ENCODE results near the gene SLC25A38. TPM values are rescaled to one million over a fixed set of nuclear protein-coding genes. Genes with fewer than 3 reads are reported as not detected.

Gene SLC25A38
- polyA plus RNA-seq, 1 donor (not counting 4 experiments of a cell fraction or from before 2014, with no cell fraction given), result 40.2 TPM

DNA sequence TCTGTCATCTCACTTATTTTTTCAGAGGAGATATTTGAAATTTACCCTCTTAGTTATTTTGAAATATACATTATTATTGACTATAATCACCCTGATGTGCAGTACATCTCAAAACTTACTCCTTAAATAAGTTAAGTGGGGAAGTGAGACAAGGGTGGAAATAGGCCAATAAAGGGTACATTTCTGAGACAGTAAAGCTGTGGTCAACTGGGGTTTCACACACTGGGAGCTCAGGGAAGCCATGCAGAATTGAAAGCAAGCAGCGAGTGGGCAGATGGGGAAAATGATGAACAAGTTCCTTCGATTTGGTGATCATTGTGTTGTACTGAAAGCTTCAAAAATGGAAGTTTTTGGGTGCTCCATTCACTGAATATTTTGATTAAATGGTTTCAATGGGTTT is 62.8 kb downstream of the SLC25A38 start:
- Histone ChIP-seq H3K4me1 (ENCODE audit: control insufficient read depth, extremely low read depth, insufficient read depth, low read length) (peaks cover 2% of the 10 kb centered on the region), H3K27me3 (ENCODE audit: control insufficient read depth, extremely low read depth, insufficient read depth, low read length) (no peaks in the 10 kb centered on the region), H4K20me1 (ENCODE audit: control insufficient read depth, extremely low read depth, insufficient read depth, low read length) (no peaks in the 10 kb centered on the region), H3K27ac (ENCODE audit: control insufficient read depth, insufficient read depth, low read length) (no peak overlapping the region), H3K4me2 (ENCODE audit: control insufficient read depth, extremely low read depth, insufficient read depth, low read depth, low read length) (no peak overlapping the region), H3K79me2 (ENCODE audit: control insufficient read depth, insufficient read depth, low read length) (no peaks in the 10 kb centered on the region), H3K4me3 (ENCODE audit: control insufficient read depth in 2 of 3, extremely low read depth in 1 of 3, insufficient read depth in 2 of 3, low read depth in 1 of 3, low read length in 3 of 3) (no peak overlapping the region), H2AFZ (ENCODE audit: control insufficient read depth, low read length) (no peak overlapping the region), H3K9ac (ENCODE audit: control insufficient read depth, extremely low read depth, insufficient read depth, low read length) (no peak overlapping the region), H3K9me3 (ENCODE audit: control insufficient read depth, low read depth, low read length) (no peaks in the 10 kb centered on the region), H3K36me3 (ENCODE audit: control insufficient read depth in 2 of 2, extremely low read depth in 1 of 2, insufficient read depth in 2 of 2, low read length in 2 of 2) (no peaks in the 10 kb centered on the region), H3K9me1 (ENCODE audit: control insufficient read depth, extremely low read depth, insufficient read depth, low read length) (no peaks in the 10 kb centered on the region)
- dilution Hi-C loops (cut with MboI; ENCODE audit: extremely low pct_ligation_motif_present, low sequenced_read_pairs), result no loop called here
- DNase-seq (ENCODE audit: low read depth, low spot score) (no peak), FAIRE-seq (no peak)
- TF ChIP-seq, protein P1, sequence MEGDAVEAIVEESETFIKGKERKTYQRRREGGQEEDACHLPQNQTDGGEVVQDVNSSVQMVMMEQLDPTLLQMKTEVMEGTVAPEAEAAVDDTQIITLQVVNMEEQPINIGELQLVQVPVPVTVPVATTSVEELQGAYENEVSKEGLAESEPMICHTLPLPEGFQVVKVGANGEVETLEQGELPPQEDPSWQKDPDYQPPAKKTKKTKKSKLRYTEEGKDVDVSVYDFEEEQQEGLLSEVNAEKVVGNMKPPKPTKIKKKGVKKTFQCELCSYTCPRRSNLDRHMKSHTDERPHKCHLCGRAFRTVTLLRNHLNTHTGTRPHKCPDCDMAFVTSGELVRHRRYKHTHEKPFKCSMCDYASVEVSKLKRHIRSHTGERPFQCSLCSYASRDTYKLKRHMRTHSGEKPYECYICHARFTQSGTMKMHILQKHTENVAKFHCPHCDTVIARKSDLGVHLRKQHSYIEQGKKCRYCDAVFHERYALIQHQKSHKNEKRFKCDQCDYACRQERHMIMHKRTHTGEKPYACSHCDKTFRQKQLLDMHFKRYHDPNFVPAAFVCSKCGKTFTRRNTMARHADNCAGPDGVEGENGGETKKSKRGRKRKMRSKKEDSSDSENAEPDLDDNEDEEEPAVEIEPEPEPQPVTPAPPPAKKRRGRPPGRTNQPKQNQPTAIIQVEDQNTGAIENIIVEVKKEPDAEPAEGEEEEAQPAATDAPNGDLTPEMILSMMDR (optimal IDR thresholded peaks at IDR 0.05 in 1 of 3, IDR thresholded peaks at IDR 0.05 in 1 of 3, conservative IDR thresholded peaks at IDR 0.05 in 1 of 3; ENCODE audit: extremely low read depth in 1 of 3, insufficient read depth in 2 of 3, low read length in 3 of 3), result no peak
- TF ChIP-seq EZH2 (IDR thresholded peaks at IDR 0.05; ENCODE audit: low read length), result no peak

DNA sequence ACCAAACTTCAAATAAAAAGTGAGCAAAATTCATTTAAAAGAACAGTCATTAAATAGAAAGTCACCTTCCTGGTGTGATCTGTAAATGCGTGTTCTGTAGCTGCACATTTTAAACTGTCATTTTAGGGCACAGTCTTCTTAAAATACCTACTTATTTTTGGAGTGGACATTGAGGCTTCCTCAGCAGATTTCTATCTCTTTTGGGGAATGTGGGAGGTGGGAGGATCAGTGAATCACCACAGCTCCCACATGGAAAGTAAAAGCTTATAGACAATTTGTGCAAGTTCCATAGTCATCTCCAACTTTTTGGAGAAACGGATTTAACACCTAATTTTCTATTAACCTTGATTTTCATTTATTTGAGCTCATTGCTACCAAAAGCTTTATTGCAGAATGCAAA is 63.3 kb downstream of the SLC25A38 start:
- H3K4me2 ChIP-seq (ENCODE audit: control insufficient read depth, extremely low read depth, insufficient read depth, low read depth, low read length), result no peak overlapping the region
- H3K9me1 ChIP-seq (ENCODE audit: control insufficient read depth, extremely low read depth, insufficient read depth, low read length), result no peaks in the 10 kb centered on the region
- no peaks in the 10 kb centered on the region for H4K20me1 ChIP-seq (ENCODE audit: control insufficient read depth, extremely low read depth, insufficient read depth, low read length)
- H3K4me1 ChIP-seq (ENCODE audit: control insufficient read depth, extremely low read depth, insufficient read depth, low read length), result peaks cover 2% of the 10 kb centered on the region
- H3K27me3 ChIP-seq (ENCODE audit: control insufficient read depth, extremely low read depth, insufficient read depth, low read length), result no peaks in the 10 kb centered on the region
- no peak for FAIRE-seq
- no peaks in the 10 kb centered on the region for H3K79me2 ChIP-seq (ENCODE audit: control insufficient read depth, insufficient read depth, low read length)
- no peak overlapping the region for H3K9ac ChIP-seq (ENCODE audit: control insufficient read depth, extremely low read depth, insufficient read depth, low read length)
- TF ChIP-seq, protein P1 (optimal IDR thresholded peaks at IDR 0.05 in 1 of 3, IDR thresholded peaks at IDR 0.05 in 1 of 3, conservative IDR thresholded peaks at IDR 0.05 in 1 of 3; ENCODE audit: extremely low read depth in 1 of 3, insufficient read depth in 2 of 3, low read length in 3 of 3), result no peak
- no peak for TF ChIP-seq EZH2 (IDR thresholded peaks at IDR 0.05; ENCODE audit: low read length)
- dilution Hi-C loops (cut with MboI; ENCODE audit: extremely low pct_ligation_motif_present, low sequenced_read_pairs), result no loop called here
- H3K9me3 ChIP-seq (ENCODE audit: control insufficient read depth, low read depth, low read length), result no peaks in the 10 kb centered on the region
- DNase-seq (ENCODE audit: low read depth, low spot score), result no peak
- H3K4me3 ChIP-seq (ENCODE audit: control insufficient read depth in 2 of 3, extremely low read depth in 1 of 3, insufficient read depth in 2 of 3, low read depth in 1 of 3, low read length in 3 of 3), result no peak overlapping the region
- H3K27ac ChIP-seq (ENCODE audit: control insufficient read depth, insufficient read depth, low read length), result no peak overlapping the region
- H3K36me3 ChIP-seq (ENCODE audit: control insufficient read depth in 2 of 2, extremely low read depth in 1 of 2, insufficient read depth in 2 of 2, low read length in 2 of 2), result no peaks in the 10 kb centered on the region
- no peak overlapping the region for H2AFZ ChIP-seq (ENCODE audit: control insufficient read depth, low read length)

Small RNAs within 50 kb of the gene (small RNA-seq; reads per million reads assigned to genes)
- gene SNORA6 (ENCODE audit: insufficient read length in 3 of 3, low read depth in 3 of 3, low replicate concordance in 1 of 3) (0 reads per million in 3 experiments), gene SNORA62 (ENCODE audit: insufficient read length in 3 of 3, low read depth in 3 of 3, low replicate concordance in 1 of 3) (0 reads per million in 3 experiments)

Other genes with a start within 250 kb of the SLC25A38 start
- 4.0 to 5.4 TPM (median 5.4 TPM) in 3 replicates for gene CSRNP1, start 229.8 kb upstream of the SLC25A38 start, polyA plus RNA-seq
- gene XIRP1, start 190.8 kb upstream of the SLC25A38 start, polyA plus RNA-seq, result not detected in 3 replicates
- 0.05 TPM in 2 of 3 replicates, not detected in the other for gene CX3CR1, start 103.3 kb upstream of the SLC25A38 start, polyA plus RNA-seq
- gene CCR8, start 53.7 kb upstream of the SLC25A38 start, polyA plus RNA-seq, result not detected in 3 replicates
- gene RPSA, start 23.4 kb downstream of the SLC25A38 start, polyA plus RNA-seq, result 3,074 to 3,749 TPM (median 3,195 TPM) in 3 replicates
- gene MOBP, start 84.3 kb downstream of the SLC25A38 start, polyA plus RNA-seq, result not detected in 3 replicates